H9 (cell line): Measurements from ENCODE around the gene C22orf23. TPM values are rescaled to one million over a fixed set of nuclear protein-coding genes. Genes with fewer than 3 reads are reported as not detected.

Source experiments
- DNase-seq: peaks from one replicate; pipeline ENCODE4 v3.0.0-alpha.2; 2017
- H2AFZ ChIP-seq: one replicate; pipeline ENCODE4 v1.6.1; 2013; ENCODE audit warnings: mild to moderate bottlenecking, low read length, control low read depth, moderate library complexity
- H2AK5ac ChIP-seq: 2 replicates; pipeline ENCODE4 v1.6.1; 2013; ENCODE audit warnings: low read length, control low read depth, mixed read lengths; ENCODE audit not compliant: insufficient read length
- H2BK120ac ChIP-seq: one replicate; pipeline ENCODE4 v1.6.1; 2013; ENCODE audit warnings: low read depth, mild to moderate bottlenecking, low read length, control low read depth, inconsistent platforms; ENCODE audit not compliant: poor library complexity, severe bottlenecking
- H2BK12ac ChIP-seq: 2 replicates; pipeline ENCODE4 v1.6.1; 2013; ENCODE audit warnings: low read length, control low read depth, mixed read lengths, low read depth; ENCODE audit not compliant: insufficient read length
- H2BK15ac ChIP-seq: 2 replicates; pipeline ENCODE4 v1.6.1; 2013; ENCODE audit warnings: low read depth, low read length, control low read depth
- H2BK20ac ChIP-seq: one replicate; pipeline ENCODE4 v1.6.1; 2013; ENCODE audit warnings: low read depth, mild to moderate bottlenecking, low read length, control low read depth, inconsistent platforms; ENCODE audit not compliant: poor library complexity, severe bottlenecking
- H2BK5ac ChIP-seq: 2 replicates; pipeline ENCODE4 v1.6.1; 2013; ENCODE audit warnings: low read length, control low read depth, mixed read lengths; ENCODE audit not compliant: insufficient read length
- H3K14ac ChIP-seq: 2 replicates; pipeline ENCODE4 v1.6.1; 2013; ENCODE audit warnings: low read length, control low read depth; ENCODE audit not compliant: insufficient read depth
- H3K18ac ChIP-seq: 2 replicates; pipeline ENCODE4 v1.6.1; 2013; ENCODE audit warnings: low read depth, mild to moderate bottlenecking, mixed read lengths, low read length, control low read depth; ENCODE audit not compliant: insufficient read length
- H3K23ac ChIP-seq: 2 replicates; pipeline ENCODE4 v1.6.1; 2013; ENCODE audit warnings: low read length, control low read depth, mixed read lengths, low read depth; ENCODE audit not compliant: insufficient read length
- H3K23me2 ChIP-seq: 2 replicates; pipeline ENCODE4 v1.6.1; 2013; ENCODE audit warnings: low read depth, mild to moderate bottlenecking, mixed read lengths, low read length, control low read depth; ENCODE audit not compliant: insufficient read length, poor library complexity, severe bottlenecking
- H3K27ac ChIP-seq: 2 replicates; pipeline ENCODE4 v1.5.1; 2013; ENCODE audit warnings: low read length, control low read depth, mixed read lengths, low read depth; ENCODE audit not compliant: insufficient read length
- H3K27me3 ChIP-seq: 2 replicates; pipeline ENCODE4 v1.6.1; 2013; ENCODE audit warnings: low read length, control low read depth, inconsistent platforms; ENCODE audit not compliant: insufficient read depth
- H3K4ac ChIP-seq: 2 replicates; pipeline ENCODE4 v1.6.1; 2013; ENCODE audit warnings: low read depth, mild to moderate bottlenecking, control low read depth, inconsistent platforms, low read length, moderate library complexity
- H3K4me1 ChIP-seq: 2 replicates; pipeline ENCODE4 v1.6.1; 2013; ENCODE audit warnings: low read length, control low read depth, inconsistent platforms; ENCODE audit not compliant: insufficient read depth
- H3K4me2 ChIP-seq: 2 replicates; pipeline ENCODE4 v1.6.1; 2013; ENCODE audit warnings: low read length, control low read depth, mixed read lengths; ENCODE audit not compliant: insufficient read length, insufficient read depth
- H3K56ac ChIP-seq: 2 replicates; pipeline ENCODE4 v1.6.1; 2013; ENCODE audit warnings: low read depth, mild to moderate bottlenecking, mixed read lengths, low read length, control low read depth; ENCODE audit not compliant: insufficient read length
- H3K79me1 ChIP-seq: 2 replicates; pipeline ENCODE4 v1.6.1; 2013; ENCODE audit warnings: low read depth, mild to moderate bottlenecking, moderate library complexity, low read length, control low read depth, inconsistent platforms; ENCODE audit not compliant: insufficient read depth, poor library complexity, severe bottlenecking
- H3K79me2 ChIP-seq: 2 replicates; pipeline ENCODE4 v1.6.1; 2013; ENCODE audit warnings: low read length, control low read depth, inconsistent platforms; ENCODE audit not compliant: insufficient read depth
- H3K9ac ChIP-seq: 2 replicates; pipeline ENCODE4 v1.6.1; 2013; ENCODE audit warnings: low read length, control low read depth, mixed read lengths; ENCODE audit not compliant: insufficient read length; ENCODE audit errors: extremely low read depth
- H3K9me3 ChIP-seq: one replicate; pipeline ENCODE4 v1.6.1; 2013; ENCODE audit warnings: low read depth, low read length, inconsistent platforms; ENCODE audit not compliant: control insufficient read depth
- H3T11ph ChIP-seq: one replicate; pipeline ENCODE4 v1.6.1; 2013; ENCODE audit warnings: mild to moderate bottlenecking, low read length, control low read depth, inconsistent platforms
- H4K20me1 ChIP-seq: one replicate; pipeline ENCODE4 v1.6.1; 2013; ENCODE audit not compliant: control insufficient read depth, insufficient read length, insufficient read depth
- H4K5ac ChIP-seq: 2 replicates; pipeline ENCODE4 v1.6.1; 2013; ENCODE audit warnings: low read depth, mild to moderate bottlenecking, mixed read lengths, low read length, control low read depth; ENCODE audit not compliant: insufficient read length
- H4K8ac ChIP-seq: replicated peaks from 2 replicates; pipeline ENCODE4 v1.6.1; 2013; ENCODE audit warnings: low read length, control low read depth, mixed read lengths, low read depth; ENCODE audit not compliant: insufficient read length
- H4K91ac ChIP-seq: 2 replicates; pipeline ENCODE4 v1.6.1; 2013; ENCODE audit warnings: low read depth, mild to moderate bottlenecking, moderate library complexity, mixed read lengths, low read length, control low read depth; ENCODE audit not compliant: insufficient read length
- H3K27ac Mint-ChIP-seq, 3 experiments: 2 replicates in 2 of 3; 3 replicates in 1 of 3; pipeline ENCODE4 v1.8.0; 2020 to 2021; ENCODE audit warnings: mixed read lengths in 3 of 3, mild to moderate bottlenecking in 1 of 3, moderate library complexity in 1 of 3
- H3K27me3 Mint-ChIP-seq: 2 replicates; pipeline ENCODE4 v1.8.0; 2021; ENCODE audit warnings: low read depth, mild to moderate bottlenecking, moderate library complexity, mixed read lengths
- H3K36me3 Mint-ChIP-seq, 3 experiments: 2 replicates in 2 of 3; 3 replicates in 1 of 3; pipeline ENCODE4 v1.8.0; 2020 to 2021; ENCODE audit warnings: low read depth in 3 of 3, mixed read lengths in 3 of 3; ENCODE audit not compliant: insufficient read depth in 1 of 3
- H3K4me1 Mint-ChIP-seq, 2 experiments: 2 replicates each; pipeline ENCODE4 v1.8.0; 2020; ENCODE audit warnings: mixed read lengths in 2 of 2
- H3K4me3 Mint-ChIP-seq, 2 experiments: 2 replicates in 1 of 2; 3 replicates in 1 of 2; pipeline ENCODE4 v1.8.0; 2020 to 2021; ENCODE audit warnings: mild to moderate bottlenecking in 2 of 2, mixed read lengths in 2 of 2, moderate library complexity in 1 of 2
- H3K9me3 Mint-ChIP-seq, 2 experiments: 2 replicates in 1 of 2; 3 replicates in 1 of 2; pipeline ENCODE4 v1.8.0; 2020; ENCODE audit warnings: mild to moderate bottlenecking in 2 of 2, mixed read lengths in 2 of 2, moderate library complexity in 1 of 2
- WGBS: extraction: QIAGEN DNeasy Blood & Tissue Kit; methylation state at CpG from one replicate; pipeline ENCODE4 v1.1.7; 2013; ENCODE audit warnings: missing lambda C conversion rate, low lambda C conversion rate, mixed read lengths; ENCODE audit not compliant: insufficient read length; ENCODE audit errors: extremely low coverage; 5-methylcytosine and 5-hydroxymethylcytosine counted together
- long read RNA-seq: library from polyadenylated mRNA; unstranded; transcript quantifications from one replicate; pipeline ENCODE4 v2.0.0, GENCODE V29; 2020
- total RNA-seq: library from RNA; stranded (reverse); gene quantifications from 2 replicates; pipeline ENCODE4 v1.2.1, GENCODE V29; 2021
- TF ChIP-seq, protein P1 (sequence below): fragments of 200-600 bp; sonication (generic); conservative IDR thresholded peaks from 3 replicates; pipeline ENCODE4 v1.8.0; 2021; ENCODE audit warnings: antibody characterized with exemption, mild to moderate bottlenecking

Gene C22orf23
- total RNA-seq = 0.55 and 0.57 TPM in 2 replicates
- long read RNA-seq, partial matches to known transcripts = 0 of 2 reads
- long read RNA-seq, other reads (novel, unspliced or antisense) = 1 of 2 reads

DNA sequence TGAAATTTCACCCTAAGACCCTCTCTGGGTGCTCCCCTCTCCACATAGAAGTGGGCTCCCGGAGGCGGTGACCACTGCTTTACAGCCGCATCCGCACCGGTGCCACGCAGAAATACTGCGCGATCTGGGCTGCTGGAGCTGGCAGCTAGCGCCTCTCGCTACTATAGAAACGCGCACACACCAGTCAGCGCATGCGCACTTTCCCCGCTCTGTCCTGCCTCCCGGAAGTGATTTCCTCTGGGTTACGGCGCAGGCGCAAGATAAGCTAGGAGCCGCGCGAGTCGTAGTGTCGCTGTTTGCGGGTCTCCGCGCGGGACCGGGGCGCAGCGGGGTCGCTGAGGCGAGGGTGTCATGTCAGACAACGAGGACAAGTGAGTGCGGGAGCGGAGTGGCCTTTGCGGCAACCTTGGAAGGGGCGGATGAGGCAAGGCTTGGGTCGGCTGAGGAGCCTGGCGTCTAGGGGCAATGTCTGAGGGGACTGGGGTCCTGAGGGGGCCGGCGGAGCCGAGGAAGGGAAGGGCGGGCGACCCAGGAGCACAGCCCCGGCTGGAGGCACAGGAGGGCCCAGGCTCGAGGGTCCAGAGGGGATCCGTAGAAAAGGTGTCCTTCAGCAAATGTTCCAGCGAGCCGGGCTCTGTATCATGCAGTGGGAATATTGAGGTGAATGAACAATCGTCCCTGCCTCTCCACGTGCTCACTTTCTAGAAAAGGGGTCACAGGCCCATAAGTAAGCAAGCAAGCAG is at the start of gene C22orf23, which contains the start of gene POLR2F:
Gene C22orf23 (minus strand): TSS at position 165 of the 743 bp plus-strand sequence. CDS start 452 bp downstream, outside the sequence.
Gene POLR2F (plus strand): TSS at position 263 of the 743 bp plus-strand sequence. CDS start 89 bp downstream, at position 352.
- peak within 1 kb of the TSS; percentile 65 for H3K14ac ChIP-seq
- no peak within 1 kb of the TSS for H2AFZ ChIP-seq
- peak within 1 kb of the TSS; percentile 52 for H3K9ac ChIP-seq
- peak within 1 kb of the TSS; percentile 97 for H3K4me2 ChIP-seq
- no peak within 1 kb of the TSS for H3K18ac ChIP-seq
- Mint-ChIP-seq H3K27me3 (peaks cover 2% of the 10 kb centered on the region), H3K4me3 (peak within 1 kb of the TSS; percentile 100), H3K9me3 (no peaks in the 10 kb centered on the region), H3K4me1 (peaks cover 19 to 23% of the 10 kb centered on the region in 2 experiments), H3K36me3 (peaks cover 15 to 27% (median 20%) of the 10 kb centered on the region in 3 experiments; a peak in 6 of 7 replicates), H3K27ac (peak within 1 kb of the TSS; percentile 15 to 99 (median 98))
- H3K56ac ChIP-seq = no peak within 1 kb of the TSS
- no peak within 1 kb of the TSS for H3K23ac ChIP-seq
- peaks cover 13% of the 10 kb centered on the region for H3K23me2 ChIP-seq
- TF ChIP-seq, protein P1, sequence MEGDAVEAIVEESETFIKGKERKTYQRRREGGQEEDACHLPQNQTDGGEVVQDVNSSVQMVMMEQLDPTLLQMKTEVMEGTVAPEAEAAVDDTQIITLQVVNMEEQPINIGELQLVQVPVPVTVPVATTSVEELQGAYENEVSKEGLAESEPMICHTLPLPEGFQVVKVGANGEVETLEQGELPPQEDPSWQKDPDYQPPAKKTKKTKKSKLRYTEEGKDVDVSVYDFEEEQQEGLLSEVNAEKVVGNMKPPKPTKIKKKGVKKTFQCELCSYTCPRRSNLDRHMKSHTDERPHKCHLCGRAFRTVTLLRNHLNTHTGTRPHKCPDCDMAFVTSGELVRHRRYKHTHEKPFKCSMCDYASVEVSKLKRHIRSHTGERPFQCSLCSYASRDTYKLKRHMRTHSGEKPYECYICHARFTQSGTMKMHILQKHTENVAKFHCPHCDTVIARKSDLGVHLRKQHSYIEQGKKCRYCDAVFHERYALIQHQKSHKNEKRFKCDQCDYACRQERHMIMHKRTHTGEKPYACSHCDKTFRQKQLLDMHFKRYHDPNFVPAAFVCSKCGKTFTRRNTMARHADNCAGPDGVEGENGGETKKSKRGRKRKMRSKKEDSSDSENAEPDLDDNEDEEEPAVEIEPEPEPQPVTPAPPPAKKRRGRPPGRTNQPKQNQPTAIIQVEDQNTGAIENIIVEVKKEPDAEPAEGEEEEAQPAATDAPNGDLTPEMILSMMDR = no peak
- no peak within 1 kb of the TSS for H2AK5ac ChIP-seq
- no peak within 1 kb of the TSS; the same call in 1 of the 2 replicates for H2BK15ac ChIP-seq
- no peak within 1 kb of the TSS for H4K5ac ChIP-seq
- no CpG with 5 or more reads among the region's 52 CpGs for WGBS
- H4K8ac ChIP-seq = no peak within 1 kb of the TSS
- H2BK5ac ChIP-seq = no peak within 1 kb of the TSS
- no peaks in the 10 kb centered on the region for H3K9me3 ChIP-seq
- no peak within 1 kb of the TSS for H2BK20ac ChIP-seq
- H3T11ph ChIP-seq = no peak within 1 kb of the TSS
- DNase-seq = peak; percentile 94
- H3K27me3 ChIP-seq = no peaks in the 10 kb centered on the region
- no peaks in the 10 kb centered on the region for H4K20me1 ChIP-seq
- no peaks in the 10 kb centered on the region for H3K4me1 ChIP-seq
- peaks cover 7% of the 10 kb centered on the region for H3K79me1 ChIP-seq
- no peak within 1 kb of the TSS for H2BK120ac ChIP-seq
- no peak within 1 kb of the TSS for H4K91ac ChIP-seq
- H3K27ac ChIP-seq = no peak within 1 kb of the TSS
- H2BK12ac ChIP-seq = no peak within 1 kb of the TSS
- peaks cover 6% of the 10 kb centered on the region; the same call in 1 of the 2 replicates for H3K79me2 ChIP-seq
- no peak within 1 kb of the TSS for H3K4ac ChIP-seq
